SH-SY5Y (cell line): ENCODE measurements around the gene LRIF1.
A peak's percentile ranks its signal among the peaks of the same experiment; 100 is the strongest.

Experiments
- GATA2 ChIP-seq: IDR thresholded peaks from 2 replicates; pipeline ENCODE4 v1.6.1; 2011; ENCODE audit warnings: mild to moderate bottlenecking, low read depth, low read length
- GATA3 ChIP-seq: IDR thresholded peaks from 2 replicates; pipeline ENCODE4 v1.6.1; 2011; ENCODE audit warnings: low read depth, mild to moderate bottlenecking, low read length, moderate library complexity

Gene LRIF1

DNA sequence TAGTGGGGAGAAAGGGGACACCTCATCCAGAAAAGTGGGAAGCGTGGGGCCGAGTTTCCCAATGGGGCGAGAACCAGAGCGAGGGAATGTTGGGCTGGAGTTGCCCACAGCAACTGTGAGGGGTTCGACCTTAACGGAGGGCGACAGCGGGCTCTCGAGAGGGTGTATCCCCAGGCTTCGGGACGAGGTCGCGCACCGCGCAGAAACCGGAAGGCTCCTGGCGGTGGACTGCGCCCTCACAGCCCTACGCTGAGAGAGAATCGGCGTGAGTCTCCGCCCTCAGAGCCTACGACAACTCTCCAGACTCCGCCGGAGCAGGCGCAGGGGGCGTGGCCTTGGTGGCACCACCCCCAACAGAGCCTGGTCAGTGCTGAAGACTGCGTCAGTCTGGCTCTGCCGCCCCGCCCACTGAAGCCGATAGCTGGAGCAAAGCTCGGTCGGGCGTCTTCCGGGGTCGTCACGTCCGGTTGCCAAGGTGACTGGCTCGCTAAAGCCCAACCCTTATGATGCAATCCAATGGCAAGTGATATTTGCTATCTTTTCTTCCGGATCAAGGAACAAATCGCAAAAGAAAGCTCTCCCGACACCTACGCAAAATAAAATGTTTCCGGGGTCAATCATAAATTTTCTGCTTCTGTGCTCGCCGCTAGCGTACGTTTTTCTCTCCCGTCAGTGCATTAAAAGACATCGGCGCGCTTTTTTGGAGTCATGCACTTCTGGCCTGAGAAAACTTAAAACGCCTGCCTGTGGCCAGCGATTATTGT is at the start of gene LRIF1:
Gene LRIF1 (minus strand): TSS at position 232 of the 764 bp plus-strand sequence. CDS start 234 bp downstream, outside the sequence.
- TF ChIP-seq GATA3: no peak
- peak; percentile 40; the same call in 1 of the 2 replicates for TF ChIP-seq GATA2

GRCh38 chr1:111008031-111008430 is 44.3 kb upstream of the LRIF1 start:
- TF ChIP-seq GATA2 (no peak), GATA3 (no peak)

- TF ChIP-seq GATA3: no peak
Measured at GRCh38 chr1:111006556-111006955, 42.8 kb upstream of the LRIF1 start.

GRCh38 chr1:110990541-110990940 is 26.8 kb upstream of the LRIF1 start:
- TF ChIP-seq GATA3 (no peak), GATA2 (no peak)

DNA sequence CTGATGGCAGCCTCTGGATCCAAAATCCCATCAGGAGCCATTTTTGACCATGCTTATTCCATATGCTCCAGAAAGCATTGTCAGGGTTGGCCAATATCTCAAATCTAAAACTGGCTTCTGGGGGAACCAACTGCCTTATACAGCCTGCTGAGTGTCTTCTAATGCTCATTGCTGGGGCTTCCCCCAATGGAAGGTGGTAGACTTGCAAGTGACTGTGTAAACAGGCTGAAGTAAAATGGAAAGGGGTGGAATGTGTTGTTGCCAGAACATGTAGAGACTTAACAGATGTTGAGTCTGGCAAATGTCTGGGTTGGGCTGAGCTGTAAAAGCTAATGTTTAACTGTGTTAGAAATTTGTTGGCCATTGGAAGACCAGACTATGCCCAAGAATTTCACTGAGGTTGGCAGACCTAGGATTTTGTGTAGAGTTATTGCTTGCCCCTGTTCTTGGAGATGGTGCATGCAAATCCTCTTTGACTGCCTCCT is 22.7 kb upstream of the LRIF1 start:
- no peak for TF ChIP-seq GATA2

DNA sequence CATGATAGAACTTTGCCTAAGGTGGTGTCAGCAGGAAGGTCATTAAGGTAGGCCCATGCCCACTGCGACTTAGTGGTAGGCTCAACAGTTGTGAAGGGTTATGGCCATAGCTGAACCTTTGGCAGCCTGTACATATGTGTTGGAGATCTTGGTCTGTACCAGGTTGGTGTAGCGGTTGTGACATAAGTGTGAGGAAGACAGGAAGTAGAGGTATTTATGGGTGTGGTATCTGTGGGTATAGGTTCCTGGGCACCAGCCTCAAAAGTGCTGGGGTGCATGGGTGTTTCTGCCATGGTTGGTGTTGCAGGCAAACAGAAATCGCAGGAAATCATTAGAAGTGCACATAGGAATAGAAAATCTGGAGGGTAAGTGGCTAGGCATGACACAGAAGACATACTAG is 18.6 kb upstream of the LRIF1 start:
- TF ChIP-seq GATA3 (no peak), GATA2 (no peak)

- no peak for TF ChIP-seq GATA3
- TF ChIP-seq GATA2: no peak
Measured at GRCh38 chr1:110979154-110979553, 15.4 kb upstream of the LRIF1 start.

- TF ChIP-seq GATA2 (no peak), GATA3 (no peak)
Measured at GRCh38 chr1:110976089-110976488, 12.4 kb upstream of the LRIF1 start.

DNA sequence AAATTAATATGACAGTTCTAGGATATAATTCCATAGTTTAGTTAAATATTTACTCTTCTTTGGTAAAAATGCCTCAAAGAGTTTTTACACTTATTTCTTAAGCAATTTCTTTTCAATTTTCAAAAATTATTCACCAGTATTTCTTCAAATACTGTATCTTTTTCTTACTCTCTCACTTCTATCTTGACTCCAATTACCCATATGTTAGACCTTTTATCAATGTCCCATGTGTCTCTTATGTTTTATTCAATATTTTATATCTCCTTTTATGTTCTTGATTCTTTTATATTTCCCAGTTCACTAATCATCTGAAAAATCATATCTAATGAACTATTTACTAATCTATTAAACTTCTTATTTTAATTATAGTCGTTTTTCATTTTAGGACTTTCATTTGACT is 11.5 kb upstream of the LRIF1 start:
- TF ChIP-seq GATA3: no peak
- TF ChIP-seq GATA2: no peak

DNA sequence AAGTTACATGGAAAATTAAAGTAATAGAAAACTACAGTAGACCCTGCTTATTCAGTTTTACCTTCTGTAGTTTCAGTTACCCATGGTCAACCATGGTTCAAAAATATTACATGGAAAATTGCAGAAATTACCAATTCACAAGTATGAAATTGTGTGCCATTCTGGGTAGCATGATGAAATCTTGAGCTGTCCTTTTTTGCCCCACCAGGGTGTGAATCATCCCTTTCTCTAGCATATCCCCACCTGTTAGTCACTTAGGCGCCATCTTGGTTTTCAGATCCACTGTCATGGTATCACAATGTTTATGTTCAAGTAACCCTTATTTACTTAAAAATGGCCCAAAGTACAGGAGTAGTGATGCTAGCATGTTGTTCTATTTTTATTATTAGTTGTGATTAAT is 3.5 kb upstream of the LRIF1 start:
- TF ChIP-seq GATA2 (no peak), GATA3 (no peak)

GRCh38 chr1:110964455-110964903 is 757 bp upstream of the LRIF1 start:
- TF ChIP-seq GATA2 (no peak), GATA3 (no peak)

DNA sequence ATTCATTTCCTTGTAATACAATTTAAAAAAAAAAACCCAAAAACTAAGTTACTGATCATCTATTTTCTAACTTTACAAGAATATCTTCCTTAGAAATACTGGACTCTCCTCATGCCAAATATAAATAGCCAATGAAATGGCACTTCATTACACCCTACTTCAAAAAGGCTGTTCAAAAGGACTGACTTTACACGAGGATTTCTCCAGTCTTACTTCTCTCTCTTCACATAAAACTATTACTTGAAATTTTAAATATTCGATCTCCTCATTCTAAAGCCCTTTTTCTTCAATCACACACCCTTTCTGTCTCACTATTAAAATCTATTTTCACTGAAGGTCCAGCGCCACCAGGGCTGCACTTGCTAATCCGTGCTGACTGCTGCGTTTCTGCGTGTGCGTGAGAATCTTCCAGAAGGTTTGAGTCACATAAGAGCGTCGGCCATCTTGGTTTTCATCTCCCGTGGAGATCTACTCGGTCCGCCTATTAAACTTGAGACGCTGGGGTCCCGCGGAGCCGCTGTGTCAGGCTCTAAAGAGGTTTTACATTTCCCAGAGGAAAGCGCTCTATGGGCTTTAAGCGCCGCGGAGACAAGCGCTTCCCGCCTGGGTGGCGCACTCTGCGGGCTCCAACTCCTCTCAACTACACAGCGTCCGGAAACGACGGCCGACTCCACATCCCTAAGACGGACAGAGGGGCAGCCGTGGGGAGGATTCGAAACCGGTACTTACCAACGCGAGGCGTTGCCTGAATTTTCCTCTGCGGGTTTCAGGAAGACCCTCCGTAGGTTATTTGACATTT is 631 bp downstream of the LRIF1 start:
- TF ChIP-seq GATA3 (no peak), GATA2 (peak; percentile 48)

- TF ChIP-seq GATA3 (no peak), GATA2 (no peak)
Measured at GRCh38 chr1:110961902-110962301, 1.8 kb downstream of the LRIF1 start.

- TF ChIP-seq GATA2 (no peak), GATA3 (no peak)
Measured at GRCh38 chr1:110960777-110961420, 2.8 kb downstream of the LRIF1 start.
